Testis (tissue), 3 donors: ENCODE results near the gene LENEP. TPM values are rescaled to one million over a fixed set of nuclear protein-coding genes. Genes with fewer than 3 reads are reported as not detected.

Experiments used
- DNase-seq: peaks from one replicate; pipeline ENCODE4 v3.0.0-alpha.2; 2019
- H3K27ac ChIP-seq, 2 donors: fragments of 200-600 bp; sonication (generic); one replicate each; pipeline ENCODE4 v1.5.1; 2019
- H3K27me3 ChIP-seq: fragments of 200-600 bp; sonication (generic); one replicate; pipeline ENCODE4 v1.5.1; 2019
- H3K36me3 ChIP-seq: fragments of 200-600 bp; sonication (generic); one replicate; pipeline ENCODE4 v1.5.1; 2017; ENCODE audit warnings: low read depth; ENCODE audit errors: missing control alignments
- H3K4me1 ChIP-seq: fragments of 200-600 bp; sonication (generic); one replicate; pipeline ENCODE4 v1.5.1; 2019
- H3K4me3 ChIP-seq, 2 donors: fragments of 200-600 bp; sonication (generic); one replicate each; pipeline ENCODE4 v1.5.1; 2017 to 2019
- H3K9me3 ChIP-seq: fragments of 200-600 bp; sonication (generic); one replicate; pipeline ENCODE4 v1.5.1; 2017
- CTCF ChIP-seq, 3 experiments: fragments of 450-650 bp in 2 of 3; fragments of 200-600 bp in 1 of 3; sonication (generic) in 1 of 3; IDR thresholded peaks; one replicate each; pipeline ENCODE4 v1.5.1; 2016 to 2019; ENCODE audit warnings: antibody characterized with exemption in 3 of 3, mild to moderate bottlenecking in 2 of 3, moderate library complexity in 1 of 3
- POLR2A ChIP-seq: fragments of 450-650 bp; IDR thresholded peaks from one replicate; pipeline ENCODE4 v1.6.1; 2017; ENCODE audit warnings: antibody characterized with exemption, mild to moderate bottlenecking, moderate library complexity
- WGBS, 2 donors: methylation state at CpG; one replicate each; pipeline ENCODE4 v1.1.5; 2018; 5-methylcytosine and 5-hydroxymethylcytosine counted together
- intact Hi-C: fragments of 100-400 bp; cut with DNase I; formaldehyde crosslinking; loops from one replicate; pipeline ENCODE4 v1.15.1; 2023; ENCODE audit warnings: low total_unique reads
- polyA plus RNA-seq: library from polyadenylated mRNA; stranded (reverse); fragments of 350-450 nt; fragmentation: Illumina TruSeq; extraction: RNeasy Lipid Tissue Mini Kit (QIAGEN cat#74804); gene quantifications from one replicate; pipeline ENCODE4 v1.2.3, GENCODE V29; 2014; ENCODE audit warnings: low read depth, low replicate concordance; ENCODE audit not compliant: insufficient read depth
- total RNA-seq, 2 donors: library from RNA; depleted of rRNA; stranded (reverse); fragments of >200 nt; gene quantifications; one replicate each; pipeline ENCODE4 v1.2.3, GENCODE V29; 2016

Gene LENEP
- total and polyA plus RNA-seq, 3 donors from 2014 or later = 1.1 TPM; not detected in 2

- H3K4me1 ChIP-seq = peaks cover 41% of the 10 kb centered on the region
Observed at GRCh38 chr1:154970631-154971340, 22.6 kb upstream of the LENEP start, which contains the start of gene SHC1. Gene SHC1 (minus strand): TSS chr1:154970747. CDS start chr1:154970526, 221 bp downstream.

GRCh38 chr1:154971341-154971998 is 21.9 kb upstream of the LENEP start:
- intact Hi-C loops = no loop called here
- DNase-seq = peak; percentile 56
- Histone ChIP-seq H3K4me1 (peaks cover 46% of the 10 kb centered on the region), H3K36me3 (no peaks in the 10 kb centered on the region), H3K4me3 (no peak overlapping the region), H3K9me3 (no peaks in the 10 kb centered on the region), H3K27me3 (no peaks in the 10 kb centered on the region), H3K27ac (peak overlapping the region; percentile 88 to 99)
- TF ChIP-seq CTCF (IDR thresholded peaks at IDR 0.05) (no peak), POLR2A (no peak)
- WGBS, 2 donors = 52 to 53% methylated on average over 10 of the region's 10 CpGs

More at GRCh38 chr1:154970631-154971340, 22.6 kb upstream of the LENEP start, which contains the start of gene SHC1:
- no peak for TF ChIP-seq CTCF (IDR thresholded peaks at IDR 0.05)
- peak; percentile 83 for TF ChIP-seq POLR2A
- WGBS, 2 donors = 13 to 25% methylated on average over 10 to 14 of the region's 15 CpGs
- peak; percentile 94 for DNase-seq
- Histone ChIP-seq H3K36me3 (no peaks in the 10 kb centered on the region), H3K27me3 (no peaks in the 10 kb centered on the region), H3K9me3 (no peaks in the 10 kb centered on the region), H3K4me3 (peak within 1 kb of the TSS; percentile 40 to 46), H3K27ac (peak within 1 kb of the TSS; percentile 88 to 99)
- intact Hi-C loops = no loop called here

GRCh38 chr1:154972213-154972516 is 21.2 kb upstream of the LENEP start:
- H3K4me1 ChIP-seq = peaks cover 49% of the 10 kb centered on the region
- H3K27ac ChIP-seq = peak overlapping the region; percentile 98 to 99
- intact Hi-C loops = no loop called here
- no peaks in the 10 kb centered on the region for H3K27me3 ChIP-seq
- 67 to 68% methylated on average over 3 of the region's 3 CpGs for WGBS, 2 donors
- H3K4me3 ChIP-seq = no peak overlapping the region
- H3K9me3 ChIP-seq = no peaks in the 10 kb centered on the region
- TF ChIP-seq CTCF (IDR thresholded peaks at IDR 0.05) (no peak), POLR2A (no peak)
- no peak for DNase-seq
- H3K36me3 ChIP-seq = no peaks in the 10 kb centered on the region

- H3K27ac ChIP-seq = peak overlapping the region; percentile 98 to 99
- no peaks in the 10 kb centered on the region for H3K27me3 ChIP-seq
- WGBS, 2 donors = 28 to 30% methylated on average over 18 of the region's 18 CpGs
- H3K36me3 ChIP-seq = no peaks in the 10 kb centered on the region
- intact Hi-C loops = no loop called here
- H3K4me1 ChIP-seq = peaks cover 49% of the 10 kb centered on the region
- TF ChIP-seq POLR2A (no peak), CTCF (IDR thresholded peaks at IDR 0.05) (no peak)
- peak; percentile 46 for DNase-seq
- no peaks in the 10 kb centered on the region for H3K9me3 ChIP-seq
- peak overlapping the region in 1 of 2 donors; percentile 78 for H3K4me3 ChIP-seq
Observed at GRCh38 chr1:154972517-154973343, 20.7 kb upstream of the LENEP start.
